ENCODE measurements around the gene MAPKAP1.

DNA sequence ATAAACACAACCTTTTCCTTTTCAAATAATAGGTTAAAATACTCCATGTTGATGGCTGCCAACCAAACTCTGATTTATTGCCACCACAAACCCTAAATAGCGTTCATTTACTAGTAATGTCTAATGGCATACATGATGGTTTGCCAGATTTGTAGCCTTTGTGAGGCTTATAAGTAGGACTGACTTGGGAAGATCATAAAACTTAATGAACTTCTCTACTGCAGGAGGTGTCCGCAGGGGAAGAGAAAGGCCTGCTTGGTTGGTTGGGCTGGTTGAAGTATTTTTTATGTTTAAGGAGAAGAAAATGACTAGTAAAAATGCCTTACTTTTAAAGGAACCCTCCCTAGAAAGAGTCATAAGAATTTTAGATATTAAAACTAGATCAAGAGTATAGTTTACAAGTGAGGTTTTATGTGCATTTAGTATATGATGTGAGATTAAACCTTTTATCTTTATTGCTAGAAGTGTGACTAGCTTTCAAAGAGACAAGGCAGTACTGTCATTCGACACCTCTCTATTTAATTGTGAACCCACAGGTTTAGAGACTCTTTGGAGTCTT, 45.1 kb upstream of the MAPKAP1 start:
- TF ChIP-seq, protein P1, sequence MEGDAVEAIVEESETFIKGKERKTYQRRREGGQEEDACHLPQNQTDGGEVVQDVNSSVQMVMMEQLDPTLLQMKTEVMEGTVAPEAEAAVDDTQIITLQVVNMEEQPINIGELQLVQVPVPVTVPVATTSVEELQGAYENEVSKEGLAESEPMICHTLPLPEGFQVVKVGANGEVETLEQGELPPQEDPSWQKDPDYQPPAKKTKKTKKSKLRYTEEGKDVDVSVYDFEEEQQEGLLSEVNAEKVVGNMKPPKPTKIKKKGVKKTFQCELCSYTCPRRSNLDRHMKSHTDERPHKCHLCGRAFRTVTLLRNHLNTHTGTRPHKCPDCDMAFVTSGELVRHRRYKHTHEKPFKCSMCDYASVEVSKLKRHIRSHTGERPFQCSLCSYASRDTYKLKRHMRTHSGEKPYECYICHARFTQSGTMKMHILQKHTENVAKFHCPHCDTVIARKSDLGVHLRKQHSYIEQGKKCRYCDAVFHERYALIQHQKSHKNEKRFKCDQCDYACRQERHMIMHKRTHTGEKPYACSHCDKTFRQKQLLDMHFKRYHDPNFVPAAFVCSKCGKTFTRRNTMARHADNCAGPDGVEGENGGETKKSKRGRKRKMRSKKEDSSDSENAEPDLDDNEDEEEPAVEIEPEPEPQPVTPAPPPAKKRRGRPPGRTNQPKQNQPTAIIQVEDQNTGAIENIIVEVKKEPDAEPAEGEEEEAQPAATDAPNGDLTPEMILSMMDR (conservative IDR thresholded peaks at IDR 0.05), result no peak
- TF ChIP-seq ZFX (IDR thresholded peaks at IDR 0.05), result no peak

Data from C4-2B (cell line).